HG03025 (cell line): ENCODE measurements around the gene SYNJ2.

ENCODE experiments used
- ATAC-seq: cut with Tn5 transposase; IDR thresholded peaks from one replicate; pipeline ENCODE4 v1.9.1; 2021; ENCODE audit warnings: mild to moderate bottlenecking, moderate library complexity; ENCODE audit not compliant: unreplicated experiment, low FRiP score

Gene SYNJ2

DNA sequence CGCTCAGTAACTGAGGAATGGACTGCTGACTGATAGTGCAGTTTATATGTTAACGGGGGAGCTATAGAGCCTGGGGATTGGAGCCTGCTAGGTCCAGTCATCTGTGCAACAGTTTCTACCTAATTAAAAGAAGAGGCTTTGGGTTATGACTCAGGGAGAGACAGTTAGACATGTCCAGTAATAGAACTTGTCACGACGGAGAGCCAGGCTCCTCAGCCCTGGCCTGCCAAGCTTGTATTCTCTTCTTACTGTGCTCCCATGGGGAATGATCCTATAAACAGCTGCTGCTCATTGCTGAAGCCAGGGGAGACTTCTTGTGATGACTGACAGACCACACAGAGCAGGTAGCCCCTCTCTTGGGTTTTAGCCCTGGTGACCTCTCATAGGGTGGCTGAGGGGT is 69.3 kb downstream of the SYNJ2 start:
- ATAC-seq, result no peak

DNA sequence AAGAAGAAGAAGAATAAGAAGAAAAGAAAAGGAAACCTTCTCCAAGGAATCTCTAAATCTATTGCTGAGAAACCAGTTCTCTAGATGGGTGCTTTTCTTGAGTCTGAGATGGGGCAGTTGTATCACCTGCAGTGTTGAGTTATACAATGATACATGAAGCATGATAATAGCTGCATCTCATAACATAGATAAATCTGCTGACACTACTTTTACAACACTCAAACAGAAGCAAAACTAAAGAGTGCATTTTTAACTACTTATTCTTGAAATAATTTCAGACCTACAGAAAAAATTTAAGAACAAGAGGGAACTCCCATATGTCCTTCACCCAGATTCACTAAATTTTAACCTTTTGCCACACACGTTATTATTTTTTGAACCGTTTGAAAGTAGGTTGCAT is 70.3 kb downstream of the SYNJ2 start:
- no peak for ATAC-seq

DNA sequence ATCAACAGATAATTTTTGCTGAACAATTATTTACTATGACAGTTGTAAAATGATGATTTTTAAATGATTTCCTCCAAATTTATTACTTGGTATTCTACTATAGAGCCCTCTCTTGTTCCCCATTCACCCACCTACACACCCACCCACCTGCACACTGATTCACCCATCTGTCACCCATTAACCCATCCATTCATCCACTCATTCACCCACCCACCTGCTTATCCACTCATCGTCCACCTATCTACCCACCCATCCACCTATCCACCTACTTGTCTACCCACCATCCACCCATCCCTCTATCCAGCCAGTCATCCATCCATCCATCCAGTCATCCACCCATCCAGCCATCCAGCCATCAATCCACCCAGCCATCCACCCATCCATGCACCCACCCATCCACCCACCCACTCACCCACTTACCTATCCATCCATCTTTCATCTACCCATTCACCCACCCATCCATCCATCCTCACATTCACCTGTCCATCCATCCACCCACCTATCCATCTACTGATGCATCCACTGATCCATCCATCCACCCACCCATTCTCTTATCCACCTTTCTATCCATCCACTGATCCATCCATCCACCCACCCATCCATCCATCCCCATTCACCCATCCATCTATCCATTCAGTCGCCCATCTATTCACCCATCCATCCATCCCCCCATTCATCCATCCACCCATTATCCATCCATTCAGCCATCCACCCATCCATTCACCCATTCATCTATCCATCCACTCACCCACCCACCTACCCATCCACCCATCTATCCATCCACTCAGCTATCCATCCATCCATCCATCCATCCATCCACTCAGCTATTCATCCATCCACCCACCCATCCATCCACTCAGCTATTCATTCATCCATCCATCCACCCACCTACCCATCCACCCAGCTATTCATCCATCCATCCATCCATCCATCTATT is 72.0 kb downstream of the SYNJ2 start:
- ATAC-seq, result no peak

DNA sequence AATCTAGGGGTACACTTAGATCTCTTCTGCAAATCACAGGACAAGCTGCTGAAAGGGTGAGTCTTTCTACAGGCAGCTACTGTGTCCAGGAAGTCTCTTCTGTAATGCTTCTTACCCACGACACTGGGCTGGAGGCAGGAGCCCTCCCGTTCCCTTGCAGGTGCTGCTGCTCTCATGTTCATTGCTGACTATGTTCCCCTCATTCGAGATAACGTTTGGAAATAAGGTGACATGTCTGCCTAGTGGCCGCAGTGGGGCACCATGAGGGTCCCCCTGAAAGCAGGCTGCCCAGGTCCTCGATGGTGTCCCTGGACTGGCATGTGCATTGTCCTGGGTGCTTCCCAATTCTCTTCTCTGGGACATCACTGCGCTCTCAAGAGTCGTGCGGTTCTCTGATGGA is 74.7 kb downstream of the SYNJ2 start:
- ATAC-seq, result no peak

DNA sequence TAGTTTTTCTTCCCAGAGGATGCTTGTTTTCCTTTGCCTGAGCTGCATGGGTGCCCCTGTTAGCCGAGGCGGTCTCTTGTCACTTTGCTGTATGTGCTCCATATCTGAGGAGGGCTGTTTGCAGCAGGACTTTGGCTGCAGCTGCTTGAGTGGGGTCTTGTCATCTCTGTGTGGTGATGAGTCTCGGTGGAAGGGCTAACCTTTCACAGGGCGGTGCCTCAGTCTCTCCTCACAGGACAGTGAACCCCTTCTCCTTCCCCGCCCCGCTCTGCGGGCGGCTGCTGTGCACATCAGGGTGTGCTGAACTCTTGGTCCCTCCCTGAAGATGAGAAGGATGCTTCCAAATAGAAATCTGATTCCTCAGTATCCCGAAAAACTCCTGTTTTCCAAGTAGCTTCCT is 75.1 kb downstream of the SYNJ2 start:
- no peak for ATAC-seq

DNA sequence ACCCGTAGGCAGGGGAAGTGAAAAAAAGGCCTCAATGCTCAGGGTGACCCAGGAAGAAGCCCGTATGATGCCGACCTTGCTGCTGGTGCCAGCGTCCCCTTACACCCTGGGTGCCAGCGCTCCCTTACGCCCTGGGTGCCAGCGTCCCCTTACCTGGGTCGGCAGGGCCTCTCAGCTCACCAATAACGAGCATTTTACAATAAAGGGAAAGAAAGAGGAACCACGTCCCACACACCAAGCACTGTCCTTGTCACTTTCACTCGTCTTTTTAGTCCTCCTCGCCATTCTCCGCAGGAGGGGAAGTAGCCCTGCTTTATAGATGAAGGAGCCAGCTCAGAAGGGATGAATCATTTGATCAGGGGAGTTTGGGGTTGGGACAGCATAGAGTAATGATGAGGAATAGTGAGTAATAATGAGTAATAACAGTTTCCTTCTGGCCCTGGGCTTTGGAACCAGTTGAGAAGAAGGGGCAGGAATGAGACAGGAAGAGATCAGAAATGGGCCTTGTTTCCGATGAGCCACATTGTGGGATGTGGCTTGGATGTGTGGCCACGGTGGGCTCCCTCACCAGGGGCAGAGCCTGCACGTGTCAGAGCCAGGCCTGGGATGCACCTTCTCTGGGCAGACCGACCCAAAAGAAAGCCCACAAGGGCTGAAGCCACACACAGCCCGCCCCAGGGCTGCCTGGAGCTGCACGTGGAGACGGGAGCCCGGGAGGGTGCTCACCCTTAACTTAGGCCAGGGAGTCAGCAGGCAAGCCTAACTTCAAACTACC is 75.7 kb downstream of the SYNJ2 start:
- no peak for ATAC-seq

DNA sequence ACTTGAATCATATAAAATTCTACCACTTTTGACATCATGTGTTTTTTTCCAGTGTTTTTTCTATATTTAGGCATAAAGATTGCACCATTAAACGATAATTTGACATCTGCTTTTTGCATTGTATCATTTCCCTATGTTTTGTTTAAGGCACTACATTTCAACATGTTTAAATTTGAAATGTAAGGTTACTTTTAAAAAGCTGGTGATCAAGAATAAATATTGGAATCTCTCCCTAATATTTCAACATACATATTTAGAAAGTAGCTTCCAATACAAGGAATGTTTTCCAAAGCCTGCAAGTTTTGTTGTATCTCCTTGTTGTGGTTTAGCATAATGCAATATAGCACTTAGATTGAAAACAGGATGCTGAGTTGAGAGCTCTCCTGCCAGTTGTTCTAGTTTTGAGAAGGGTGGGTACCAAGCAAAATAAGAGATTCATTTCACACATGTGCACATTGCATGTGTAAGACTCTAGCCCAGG is 76.5 kb downstream of the SYNJ2 start:
- no peak for ATAC-seq

DNA sequence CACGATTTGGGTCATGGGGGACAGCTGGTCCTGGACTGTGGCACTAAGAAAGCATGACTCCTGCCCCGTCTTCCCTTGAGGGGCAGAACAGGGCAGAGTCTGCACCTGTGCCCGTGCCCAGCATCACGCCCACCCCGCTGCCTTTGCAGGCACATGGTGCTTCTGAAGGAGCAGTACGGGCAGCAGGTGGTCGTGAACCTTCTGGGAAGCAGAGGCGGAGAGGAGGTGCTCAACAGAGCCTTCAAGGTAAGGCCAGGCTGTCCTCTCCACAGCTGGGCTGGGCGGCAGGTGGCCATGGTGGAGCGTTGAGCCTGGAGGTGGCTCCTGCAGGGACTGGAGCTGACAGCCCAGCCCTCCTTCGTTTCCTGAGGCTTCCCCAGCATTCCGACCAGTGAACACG is 77.4 kb downstream of the SYNJ2 start:
- ATAC-seq, result no peak

DNA sequence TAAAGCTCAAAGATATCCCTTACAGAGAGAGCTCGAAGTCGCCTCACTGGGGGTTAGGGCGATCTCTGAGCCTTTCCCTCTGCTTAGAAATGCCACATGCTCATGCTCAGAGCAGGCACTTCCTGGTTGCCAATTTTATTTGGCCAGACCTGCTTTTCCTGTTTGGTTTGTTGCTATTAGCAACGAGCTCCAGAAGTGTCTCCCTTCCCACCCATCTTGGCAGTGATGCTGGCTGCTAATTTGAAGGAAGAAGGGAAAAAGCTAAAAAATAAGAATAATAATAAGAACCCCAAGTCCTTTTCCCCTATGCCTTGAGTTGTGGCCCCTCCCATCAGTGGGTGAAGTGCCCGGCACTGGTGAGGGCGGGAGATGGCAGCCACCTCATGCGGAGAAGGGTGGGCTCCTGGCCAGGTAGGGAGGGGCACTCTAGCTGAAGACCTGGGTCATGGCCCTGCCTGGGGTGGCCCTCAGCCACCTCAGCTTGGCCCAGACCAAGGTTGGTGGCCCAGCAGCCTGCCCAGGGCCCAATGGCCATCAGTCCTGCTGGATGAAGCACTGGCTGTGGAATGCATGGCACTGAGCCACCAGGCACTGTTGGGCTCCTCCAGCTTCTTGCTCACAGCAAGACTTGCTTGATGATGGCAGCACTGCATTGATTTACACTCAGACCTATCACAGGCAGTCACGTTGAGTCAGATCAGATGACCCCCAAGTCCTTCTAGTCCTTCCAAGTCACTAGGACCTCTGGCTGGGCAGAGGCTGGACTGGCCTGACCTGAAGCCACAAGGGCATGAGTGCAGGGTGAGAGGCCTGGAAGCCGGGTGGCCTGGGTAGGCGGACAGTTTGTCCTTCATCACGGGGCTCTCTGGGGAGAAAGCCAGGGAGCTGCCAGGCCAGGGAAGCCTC is 79.0 kb downstream of the SYNJ2 start:
- ATAC-seq, result no peak

DNA sequence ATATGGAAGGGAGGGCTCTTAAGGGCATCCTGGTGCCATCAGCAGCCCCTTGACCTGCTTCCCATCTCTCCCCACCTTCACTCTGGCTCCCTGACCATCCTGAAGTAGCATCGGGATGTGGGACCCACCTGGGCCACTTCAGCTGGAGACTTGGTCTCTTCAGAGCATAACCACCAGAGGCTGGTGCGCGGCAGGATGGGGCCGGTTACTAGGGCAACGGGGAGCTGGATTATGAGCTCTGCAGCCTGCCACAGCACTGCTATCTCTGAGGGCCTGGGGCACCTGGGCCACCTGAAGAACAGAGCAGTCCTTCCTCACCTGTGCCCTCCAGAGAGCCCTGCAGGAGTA is 79.7 kb downstream of the SYNJ2 start:
- ATAC-seq, result no peak

DNA sequence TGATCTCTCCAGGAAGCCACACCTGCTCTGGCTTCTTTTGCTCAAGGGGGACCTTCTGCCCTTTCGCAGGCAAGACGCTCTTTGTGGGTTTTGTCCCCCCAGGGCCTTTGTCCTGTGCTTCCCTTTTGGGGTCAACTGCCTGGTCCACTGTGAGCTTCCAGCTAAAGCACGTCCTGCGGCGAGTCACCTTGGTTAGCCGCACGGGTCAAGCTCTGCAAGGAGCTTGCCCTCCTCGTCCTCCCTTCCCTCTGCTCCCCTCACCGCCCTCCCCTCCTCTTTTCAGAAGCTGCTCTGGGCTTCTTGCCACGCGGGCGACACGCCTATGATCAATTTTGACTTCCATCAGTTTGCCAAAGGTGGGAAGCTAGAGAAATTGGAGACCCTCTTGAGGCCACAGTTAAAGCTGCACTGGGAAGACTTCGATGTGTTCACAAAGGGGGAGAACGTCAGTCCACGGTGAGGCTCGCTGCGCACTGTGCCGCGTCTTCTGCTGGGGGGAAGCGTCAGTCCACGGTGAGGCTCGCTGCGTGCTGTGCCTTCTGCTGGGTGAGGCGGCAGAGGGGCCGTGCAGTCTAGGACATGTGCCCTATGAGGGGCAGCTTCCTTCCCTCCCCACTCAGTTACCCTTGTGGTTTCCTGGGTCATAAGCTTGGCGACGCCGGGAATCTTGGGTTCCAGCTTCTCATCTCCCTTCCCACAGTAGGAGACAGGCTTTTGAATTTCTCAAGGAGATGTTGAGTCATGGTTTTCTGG is 80.2 kb downstream of the SYNJ2 start:
- no peak for ATAC-seq

DNA sequence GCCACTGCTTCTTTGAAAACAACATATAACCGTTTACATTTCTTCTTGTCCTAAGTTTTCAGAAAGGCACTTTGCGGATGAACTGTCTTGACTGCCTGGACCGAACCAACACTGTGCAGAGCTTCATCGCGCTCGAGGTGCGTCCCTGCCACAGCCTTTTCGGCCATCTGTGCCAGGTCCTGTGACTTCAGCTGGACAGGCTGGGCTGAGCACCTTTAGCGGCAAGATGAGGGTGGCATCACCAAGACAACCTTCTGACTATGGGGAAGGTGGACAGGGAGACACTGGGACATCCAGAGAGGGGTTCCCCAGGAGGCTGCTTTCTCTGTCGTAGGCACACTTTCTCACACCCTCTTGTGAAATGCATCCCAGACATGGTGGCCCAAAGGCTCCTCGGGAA is 82.1 kb downstream of the SYNJ2 start:
- ATAC-seq, result no peak

DNA sequence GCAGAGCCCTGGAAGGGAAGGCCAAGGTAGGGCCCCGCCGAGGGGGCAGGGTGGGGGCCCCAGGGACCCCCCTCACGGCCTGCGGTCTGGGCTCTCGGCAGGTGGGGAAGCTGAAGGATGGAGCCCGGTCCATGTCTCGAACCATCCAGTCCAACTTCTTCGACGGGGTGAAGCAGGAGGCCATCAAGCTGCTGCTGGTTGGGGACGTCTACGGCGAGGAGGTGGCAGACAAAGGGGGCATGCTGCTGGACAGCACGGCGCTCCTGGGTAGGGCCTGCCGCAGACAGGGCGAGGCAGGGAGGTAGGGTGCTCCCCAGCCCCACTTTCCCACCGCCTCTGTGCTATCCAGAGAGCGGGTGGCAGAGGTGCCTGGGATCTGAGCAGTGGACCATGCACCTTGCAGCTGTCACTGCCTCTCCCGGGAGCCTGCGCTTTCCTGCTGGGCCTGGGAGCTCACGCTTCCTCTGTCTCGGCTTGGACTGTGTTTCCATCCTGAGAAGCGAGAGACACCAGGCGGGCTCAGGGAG is 83.1 kb downstream of the SYNJ2 start:
- no peak for ATAC-seq

DNA sequence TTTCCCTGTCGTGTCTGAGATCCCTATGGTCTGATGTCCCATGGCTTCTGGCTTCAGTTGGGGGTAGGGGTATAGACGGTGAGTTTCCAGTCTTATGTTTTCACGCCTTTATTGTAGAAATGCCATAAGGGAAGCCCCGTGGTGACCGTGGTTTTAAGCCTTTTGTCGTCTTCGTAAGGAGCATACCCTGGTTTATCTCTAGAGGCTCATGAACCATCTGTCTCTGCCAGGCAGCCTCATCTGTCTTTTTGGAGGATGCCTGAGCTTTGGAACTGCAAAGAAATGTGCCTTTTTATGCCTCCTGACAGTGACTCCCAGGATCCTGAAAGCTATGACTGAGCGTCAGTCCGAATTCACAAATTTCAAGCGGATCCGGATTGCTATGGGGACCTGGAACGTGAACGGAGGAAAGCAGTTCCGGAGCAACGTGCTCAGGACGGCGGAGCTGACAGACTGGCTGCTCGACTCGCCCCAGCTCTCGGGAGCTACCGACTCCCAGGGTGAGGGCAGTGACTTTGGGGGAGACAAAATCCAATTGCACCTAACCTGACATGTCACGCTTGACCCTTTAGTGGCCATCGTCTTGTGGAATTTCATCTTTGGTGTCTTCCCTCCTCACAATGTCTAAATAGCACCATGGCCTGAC is 84.6 kb downstream of the SYNJ2 start:
- no peak for ATAC-seq

DNA sequence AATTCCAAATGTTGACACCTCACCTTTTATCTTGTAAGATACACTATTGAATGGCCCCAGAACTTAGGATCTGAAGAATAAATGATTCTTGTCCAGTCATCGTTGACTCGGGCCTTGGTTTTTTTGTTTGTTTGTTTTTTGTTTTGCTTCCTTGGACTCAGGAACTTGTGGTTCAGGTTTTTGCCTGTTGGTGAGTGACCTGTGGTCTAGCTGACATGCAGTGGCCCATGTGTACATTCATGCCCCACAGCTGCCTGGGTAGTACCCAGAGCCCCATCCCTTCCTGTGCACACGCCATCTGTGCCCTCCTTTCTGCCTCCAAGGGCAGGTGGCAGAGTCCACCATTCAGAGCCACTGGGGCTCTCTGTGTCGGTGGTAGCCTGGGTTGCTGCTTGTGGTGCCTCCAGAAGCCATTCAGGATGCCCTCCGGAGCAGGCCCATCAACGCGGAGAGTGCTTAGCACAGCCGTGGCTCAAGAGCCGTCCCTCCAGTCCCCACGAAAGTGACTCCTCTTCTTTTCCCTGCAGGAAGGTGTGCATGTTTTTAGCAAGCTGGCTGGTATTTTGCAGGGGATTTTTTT is 85.9 kb downstream of the SYNJ2 start:
- no peak for ATAC-seq

DNA sequence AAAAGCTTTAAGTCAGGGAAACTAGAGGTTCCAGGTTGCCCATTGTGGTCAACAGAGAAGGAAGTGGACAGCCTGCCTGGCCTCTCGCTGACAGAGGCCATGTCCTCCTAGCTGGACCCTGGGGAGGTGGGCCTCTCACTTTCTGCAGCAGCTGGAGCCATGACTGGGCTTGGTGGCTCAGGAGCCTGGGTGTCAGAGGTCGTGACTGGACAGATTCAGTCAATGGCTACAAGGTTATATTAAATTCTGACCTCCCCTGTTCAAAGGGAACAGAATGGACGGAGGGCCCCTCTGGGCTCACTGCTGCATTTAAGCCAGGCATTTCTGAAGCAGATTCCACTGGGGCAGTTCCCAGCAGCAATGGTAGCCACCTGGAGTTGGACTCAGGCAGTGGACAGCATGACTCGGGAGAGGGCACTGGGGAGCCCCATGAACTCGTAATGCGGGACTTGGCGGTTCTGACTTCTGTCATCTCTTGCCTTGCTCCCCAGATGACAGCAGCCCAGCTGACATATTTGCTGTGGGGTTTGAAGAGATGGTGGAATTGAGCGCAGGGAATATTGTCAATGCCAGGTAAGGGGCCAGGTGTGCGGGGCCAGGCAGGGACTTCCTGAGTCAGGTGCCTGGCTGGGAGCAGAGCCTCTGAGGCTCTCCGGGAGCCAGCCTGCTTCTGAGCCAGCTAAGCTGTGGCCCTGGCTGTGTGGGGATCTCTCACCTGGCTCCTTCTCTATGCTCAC is 86.7 kb downstream of the SYNJ2 start:
- ATAC-seq, result no peak

DNA sequence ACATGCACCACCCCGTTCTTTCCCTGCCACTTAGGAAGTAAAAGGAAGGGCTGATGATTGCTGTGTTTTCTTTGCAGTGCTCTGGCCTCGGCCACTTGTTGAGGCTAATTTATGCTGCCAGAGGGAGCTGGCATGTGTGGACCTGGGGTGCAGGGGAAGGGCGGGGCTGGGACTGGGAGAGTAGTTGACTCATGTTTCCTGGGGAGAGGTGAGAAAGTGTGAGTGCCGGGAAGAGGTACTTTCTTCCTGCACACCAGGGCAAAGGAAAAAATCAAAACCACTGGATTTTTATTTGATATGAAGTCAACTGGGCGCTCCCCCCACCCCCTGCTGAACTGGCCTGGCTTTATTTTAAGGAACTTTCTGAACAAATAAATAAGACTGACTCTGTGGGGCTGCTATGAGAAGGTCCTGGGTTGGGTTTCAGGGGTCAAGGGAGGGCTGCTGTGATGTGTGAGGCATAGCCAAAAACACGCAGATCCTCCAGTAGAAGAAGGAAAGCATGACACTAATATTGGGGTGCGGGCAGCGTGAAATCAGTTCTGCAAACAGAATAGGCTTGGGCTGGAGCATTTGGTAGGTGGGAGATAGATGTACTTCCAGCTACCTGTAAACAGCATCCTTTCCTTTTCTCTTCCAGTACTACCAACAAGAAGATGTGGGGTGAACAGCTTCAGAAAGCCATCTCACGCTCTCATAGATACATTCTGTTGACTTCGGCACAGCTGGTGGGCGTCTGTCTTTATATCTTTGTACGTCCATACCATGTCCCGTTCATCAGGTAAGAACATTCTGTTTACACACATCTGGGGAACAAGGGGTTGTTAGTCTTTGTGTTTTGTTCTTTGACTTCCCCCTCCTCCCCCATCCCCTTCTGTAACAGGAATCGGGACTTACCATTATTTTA is 87.5 kb downstream of the SYNJ2 start:
- ATAC-seq, result no peak
